CD4-positive, CD25-positive, alpha-beta regulatory T cell (primary cell): Measurements from ENCODE around the gene CIC. TPM values are rescaled to one million over a fixed set of nuclear protein-coding genes. Genes with fewer than 3 reads are reported as not detected.

ENCODE experiments used
- ATAC-seq, 2 donors: fragments of 150-1000 bp; cut with Tn5 transposase; one replicate each; pipeline ENCODE4 v1.10.0; 2021; ENCODE audit warnings: low read depth in 2 of 2, moderate number of reproducible peaks in 2 of 2, moderate library complexity in 1 of 2
- DNase-seq, 3 donors: peaks; one replicate each; pipeline versions ENCODE4 v3.0.0 to v3.0.0-alpha.2; 2012 to 2022; ENCODE audit warnings: mixed read lengths in 1 of 3
- H3K27ac ChIP-seq: one replicate; pipeline ENCODE4 v1.7.0; 2013; ENCODE audit warnings: mild to moderate bottlenecking, low read length; ENCODE audit not compliant: insufficient read depth, poor library complexity, severe bottlenecking
- H3K27me3 ChIP-seq: one replicate; pipeline ENCODE4 v1.7.0; 2013; ENCODE audit warnings: low read length; ENCODE audit not compliant: control insufficient read depth, insufficient read depth
- H3K36me3 ChIP-seq: one replicate; pipeline ENCODE4 v1.7.0; 2013; ENCODE audit warnings: mild to moderate bottlenecking, low read length, moderate library complexity; ENCODE audit not compliant: control insufficient read depth, insufficient read depth
- H3K4me1 ChIP-seq: 2 replicates; pipeline ENCODE4 v1.7.0; 2013; ENCODE audit warnings: mild to moderate bottlenecking, low read length; ENCODE audit not compliant: insufficient read depth, control insufficient read depth, poor library complexity, severe bottlenecking
- H3K4me3 ChIP-seq: one replicate; pipeline ENCODE4 v1.7.0; 2013; ENCODE audit warnings: low read depth, mild to moderate bottlenecking, low read length, moderate library complexity
- H3K9me3 ChIP-seq, 2 experiments: 1 replicate in 1 of 2; 2 replicates in 1 of 2; pipeline ENCODE4 v1.7.0; 2013; ENCODE audit warnings: low read length in 2 of 2, mild to moderate bottlenecking in 1 of 2, moderate library complexity in 1 of 2; ENCODE audit not compliant: control insufficient read depth in 2 of 2
- H3K27ac Mint-ChIP-seq, 3 donors: one replicate each; pipeline ENCODE4 v1.8.0; 2020 to 2022; ENCODE audit warnings: mild to moderate bottlenecking in 3 of 3, mixed read lengths in 3 of 3, moderate library complexity in 2 of 3
- H3K27me3 Mint-ChIP-seq: one replicate; pipeline ENCODE4 v1.8.0; 2022; ENCODE audit warnings: mild to moderate bottlenecking, mixed read lengths
- H3K36me3 Mint-ChIP-seq: one replicate; pipeline ENCODE4 v1.8.0; 2020; ENCODE audit warnings: mixed read lengths
- H3K4me1 Mint-ChIP-seq, 4 donors: one replicate each; pipeline ENCODE4 v1.8.0; 2020 to 2022; ENCODE audit warnings: mixed read lengths in 4 of 4, mild to moderate bottlenecking in 1 of 4
- H3K4me3 Mint-ChIP-seq, 4 donors: one replicate each; pipeline ENCODE4 v1.8.0; 2020 to 2022; ENCODE audit warnings: mild to moderate bottlenecking in 4 of 4, mixed read lengths in 4 of 4, moderate library complexity in 3 of 4
- H3K9me3 Mint-ChIP-seq, 7 donors: one replicate each; pipeline ENCODE4 v1.8.0; 2020 to 2022; ENCODE audit warnings: mixed read lengths in 7 of 7, mild to moderate bottlenecking in 3 of 7, moderate library complexity in 2 of 7
- polyA plus RNA-seq, 4 donors: library from polyadenylated mRNA; unstranded; fragments of 300-500 nt; fragmentation: Illumina TruSeq; gene quantifications; one replicate each; pipeline ENCODE4 v1.2.3, GENCODE V29; 2021
- total RNA-seq: library from RNA; stranded (reverse); gene quantifications from one replicate; pipeline ENCODE4 v1.2.3, GENCODE V29; 2022

Gene CIC
- total and polyA plus RNA-seq, 5 donors from 2014 or later, result 0.41 to 124 (median 0.80) TPM

DNA sequence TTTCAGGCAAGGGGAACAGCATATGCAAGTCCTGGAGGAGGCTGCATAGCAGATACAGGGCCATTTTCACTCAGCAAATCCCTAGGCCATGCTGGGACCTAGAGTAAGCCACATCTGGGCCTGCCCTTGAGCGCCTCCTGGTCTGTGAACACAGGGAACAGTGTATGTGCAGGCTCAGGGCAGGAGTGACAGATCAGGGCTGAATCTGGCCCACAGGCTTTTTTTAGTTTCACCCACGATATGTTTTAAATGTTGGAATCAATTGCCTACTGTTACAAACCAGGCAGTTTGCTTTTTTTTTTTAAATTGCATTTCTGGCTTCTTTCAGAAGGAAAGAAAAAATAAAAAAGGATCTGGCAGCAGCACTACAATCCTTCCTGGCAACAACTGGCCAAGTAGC, 42.6 kb downstream of the CIC start:
- H3K4me1 Mint-ChIP-seq, result peaks cover 0 to 18% (median 12%) of the 10 kb centered on the region in 4 donors

DNA sequence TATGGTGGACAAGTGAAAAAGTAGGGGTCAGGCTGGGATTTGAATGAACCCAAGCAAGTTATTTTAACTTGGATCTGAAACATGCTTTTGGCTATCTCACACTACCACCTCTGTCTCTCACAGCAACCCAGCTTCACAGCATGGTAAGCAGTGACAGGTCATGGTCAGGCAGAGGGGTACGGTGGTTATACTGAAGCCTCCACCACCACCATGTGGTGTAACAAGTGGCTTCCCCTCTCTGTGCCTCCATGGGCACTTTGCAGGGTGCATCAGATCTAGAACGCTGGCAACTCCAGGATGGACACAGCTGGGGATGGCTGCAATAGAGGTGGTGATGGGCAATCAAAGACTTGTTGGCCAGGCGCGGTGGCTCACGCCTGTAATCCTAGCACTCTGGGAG, 43.3 kb downstream of the CIC start:
- Mint-ChIP-seq H3K27me3 (peaks cover 53% of the 10 kb centered on the region), H3K27ac (no peak overlapping the region), H3K4me1 (peaks cover 0 to 24% (median 14%) of the 10 kb centered on the region in 4 donors), H3K9me3 (no peaks in the 10 kb centered on the region), H3K36me3 (no peaks in the 10 kb centered on the region), H3K4me3 (peak overlapping the region in 2 of 4 donors; percentile 41 to 71)
- Histone ChIP-seq H3K36me3 (no peaks in the 10 kb centered on the region), H3K9me3 (no peaks in the 10 kb centered on the region), H3K27ac (no peak overlapping the region), H3K4me3 (no peak overlapping the region), H3K27me3 (peaks cover 7% of the 10 kb centered on the region), H3K4me1 (peaks cover 16% of the 10 kb centered on the region)
- ATAC-seq (no peak), DNase-seq (no peak)

More for the DNA sequence above, 42.6 kb downstream of the CIC start:
- no peak overlapping the region for H3K4me3 ChIP-seq
- Mint-ChIP-seq H3K36me3 (no peaks in the 10 kb centered on the region), H3K27me3 (peaks cover 48% of the 10 kb centered on the region), H3K4me3 (peak overlapping the region in 1 of 4 donors; percentile 41), H3K27ac (no peak overlapping the region), H3K9me3 (no peaks in the 10 kb centered on the region)
- no peak overlapping the region for H3K27ac ChIP-seq
- H3K36me3 ChIP-seq, result no peaks in the 10 kb centered on the region
- peaks cover 16% of the 10 kb centered on the region for H3K4me1 ChIP-seq
- DNase-seq (no peak), ATAC-seq (no peak)
- no peaks in the 10 kb centered on the region for H3K9me3 ChIP-seq
- peaks cover 7% of the 10 kb centered on the region for H3K27me3 ChIP-seq

DNA sequence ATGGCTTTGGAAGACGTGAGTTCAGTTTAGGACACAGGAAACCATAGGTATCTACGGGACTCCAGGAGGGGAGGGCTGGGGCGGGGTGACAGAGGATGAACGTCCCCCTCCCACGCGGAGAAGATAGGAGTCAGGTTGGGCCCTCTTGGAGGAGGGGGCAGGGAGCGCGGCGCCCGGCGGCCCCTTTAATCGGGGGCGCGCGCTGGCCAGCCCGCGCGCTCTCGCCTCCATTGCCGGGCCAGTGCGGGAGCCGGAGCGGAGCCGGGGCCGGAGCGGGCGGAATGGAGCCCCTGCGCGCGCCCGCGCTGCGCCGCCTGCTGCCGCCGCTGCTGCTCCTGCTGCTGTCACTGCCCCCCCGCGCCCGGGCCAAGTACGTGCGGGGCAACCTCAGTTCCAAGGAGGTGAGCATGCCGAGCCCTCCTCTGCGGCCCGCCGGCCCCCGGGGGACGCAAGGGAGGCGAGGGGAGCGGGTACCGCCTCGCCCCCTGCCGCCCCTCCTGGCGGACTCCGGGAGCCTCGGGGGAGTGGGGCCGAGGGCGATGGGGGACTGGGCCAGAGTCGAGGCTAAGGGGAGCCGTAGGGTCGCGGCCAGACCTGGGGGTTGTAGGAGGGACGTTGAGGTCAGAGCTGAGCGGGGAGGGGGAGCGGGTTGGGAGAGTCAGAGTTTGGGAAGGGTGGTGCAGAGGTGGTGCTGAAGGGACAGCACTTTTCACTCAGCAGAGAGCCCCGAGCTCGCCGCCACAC, 44.2 kb downstream of the CIC start, which contains the start of gene TMEM145:
TSS of gene TMEM145 (plus strand) at position 214 of the 744 bp plus-strand sequence. CDS start at position 282, 68 bp downstream.
- H3K36me3 Mint-ChIP-seq, result no peaks in the 10 kb centered on the region
- DNase-seq (peak in 2 of 3 donors; percentile 28 to 42), ATAC-seq (peak; percentile 52 to 54)
- H3K36me3 ChIP-seq, result no peaks in the 10 kb centered on the region
- peaks cover 0 to 24% (median 14%) of the 10 kb centered on the region in 4 donors for H3K4me1 Mint-ChIP-seq
- no peak within 1 kb of the TSS for H3K4me3 ChIP-seq
- H3K27ac ChIP-seq, result no peak within 1 kb of the TSS
- no peaks in the 10 kb centered on the region for H3K9me3 ChIP-seq
- H3K27me3 Mint-ChIP-seq, result peaks cover 57% of the 10 kb centered on the region
- H3K9me3 Mint-ChIP-seq, result no peaks in the 10 kb centered on the region
- H3K4me1 ChIP-seq, result peaks cover 16% of the 10 kb centered on the region
- peak within 1 kb of the TSS in 2 of 3 donors; percentile 42 to 53 for H3K27ac Mint-ChIP-seq
- peaks cover 7% of the 10 kb centered on the region for H3K27me3 ChIP-seq
- peak within 1 kb of the TSS; percentile 41 to 81 (median 72) for H3K4me3 Mint-ChIP-seq

DNA sequence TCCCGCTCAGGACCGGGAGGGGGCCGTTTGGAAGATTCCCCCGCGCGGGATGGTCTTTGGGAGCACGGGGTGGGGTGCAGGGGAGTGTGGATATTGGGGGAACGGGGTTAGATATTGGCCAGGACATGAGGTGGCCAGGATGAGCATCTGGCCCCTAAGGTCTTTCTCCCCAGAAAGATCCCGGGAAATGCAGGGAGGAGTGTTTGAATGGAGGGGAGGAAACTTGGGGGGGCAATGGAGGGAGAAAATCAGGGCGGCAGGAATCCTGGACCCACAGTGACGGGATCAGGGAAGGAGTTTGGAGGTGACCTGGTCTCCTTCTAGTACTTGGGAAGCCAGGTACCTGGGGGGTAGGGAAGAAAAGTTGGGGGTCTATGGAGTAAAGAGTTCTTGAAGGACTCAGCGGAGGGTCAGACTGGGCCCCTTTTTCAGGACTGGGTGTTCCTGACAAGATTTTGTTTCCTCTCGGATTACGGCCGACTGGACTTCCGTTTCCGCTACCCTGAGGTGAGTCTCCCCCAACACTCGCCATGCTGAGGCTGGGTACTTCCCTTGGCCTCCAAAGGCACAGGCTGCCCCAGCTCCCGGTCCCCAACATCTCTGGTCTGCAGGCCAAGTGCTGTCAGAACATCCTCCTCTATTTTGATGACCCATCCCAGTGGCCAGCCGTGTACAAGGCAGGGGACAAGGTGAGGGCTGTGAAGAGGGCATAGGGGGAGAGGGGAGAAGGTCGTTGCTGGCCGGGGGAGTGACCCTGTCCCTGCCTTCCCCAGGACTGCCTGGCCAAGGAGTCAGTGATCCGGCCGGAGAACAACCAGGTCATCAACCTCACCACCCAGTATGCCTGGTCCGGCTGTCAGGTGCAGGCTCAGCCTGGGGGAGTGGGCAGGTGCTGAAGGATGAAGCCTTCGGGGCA, 45.0 kb downstream of the CIC start:
- H3K9me3 ChIP-seq, result no peaks in the 10 kb centered on the region

DNA sequence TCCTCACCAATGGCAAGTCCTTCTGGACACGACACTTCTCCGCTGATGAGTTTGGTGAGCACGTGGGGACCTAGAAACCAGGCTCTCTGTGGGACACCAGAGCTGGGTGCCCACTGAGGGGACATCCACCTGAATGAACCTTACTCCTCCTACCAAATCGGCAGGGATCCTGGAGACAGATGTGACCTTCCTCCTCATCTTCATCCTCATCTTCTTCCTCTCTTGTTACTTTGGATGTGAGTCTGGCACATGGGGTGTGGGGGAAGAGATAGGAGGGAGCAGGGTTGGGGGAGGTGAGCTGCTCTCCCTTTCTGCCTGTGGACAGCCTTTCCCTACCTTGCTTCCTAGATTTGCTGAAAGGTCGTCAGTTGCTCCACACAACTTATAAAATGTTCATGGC, 46.0 kb downstream of the CIC start:
- ATAC-seq, result no peak
- no peak overlapping the region for H3K27ac Mint-ChIP-seq

More for the DNA sequence above, 45.0 kb downstream of the CIC start:
- Mint-ChIP-seq H3K36me3 (no peaks in the 10 kb centered on the region), H3K27ac (peak overlapping the region in 1 of 3 donors; percentile 53), H3K27me3 (peaks cover 57% of the 10 kb centered on the region), H3K4me3 (peak overlapping the region in 3 of 4 donors; percentile 15 to 72 (median 67)), H3K9me3 (no peaks in the 10 kb centered on the region), H3K4me1 (peaks cover 0 to 24% (median 14%) of the 10 kb centered on the region in 4 donors)
- peaks cover 7% of the 10 kb centered on the region for H3K27me3 ChIP-seq
- DNase-seq, result no peak
- H3K36me3 ChIP-seq, result no peaks in the 10 kb centered on the region
- peaks cover 16% of the 10 kb centered on the region for H3K4me1 ChIP-seq
- no peak overlapping the region for H3K4me3 ChIP-seq
- no peak for ATAC-seq
- H3K27ac ChIP-seq, result no peak overlapping the region

DNA sequence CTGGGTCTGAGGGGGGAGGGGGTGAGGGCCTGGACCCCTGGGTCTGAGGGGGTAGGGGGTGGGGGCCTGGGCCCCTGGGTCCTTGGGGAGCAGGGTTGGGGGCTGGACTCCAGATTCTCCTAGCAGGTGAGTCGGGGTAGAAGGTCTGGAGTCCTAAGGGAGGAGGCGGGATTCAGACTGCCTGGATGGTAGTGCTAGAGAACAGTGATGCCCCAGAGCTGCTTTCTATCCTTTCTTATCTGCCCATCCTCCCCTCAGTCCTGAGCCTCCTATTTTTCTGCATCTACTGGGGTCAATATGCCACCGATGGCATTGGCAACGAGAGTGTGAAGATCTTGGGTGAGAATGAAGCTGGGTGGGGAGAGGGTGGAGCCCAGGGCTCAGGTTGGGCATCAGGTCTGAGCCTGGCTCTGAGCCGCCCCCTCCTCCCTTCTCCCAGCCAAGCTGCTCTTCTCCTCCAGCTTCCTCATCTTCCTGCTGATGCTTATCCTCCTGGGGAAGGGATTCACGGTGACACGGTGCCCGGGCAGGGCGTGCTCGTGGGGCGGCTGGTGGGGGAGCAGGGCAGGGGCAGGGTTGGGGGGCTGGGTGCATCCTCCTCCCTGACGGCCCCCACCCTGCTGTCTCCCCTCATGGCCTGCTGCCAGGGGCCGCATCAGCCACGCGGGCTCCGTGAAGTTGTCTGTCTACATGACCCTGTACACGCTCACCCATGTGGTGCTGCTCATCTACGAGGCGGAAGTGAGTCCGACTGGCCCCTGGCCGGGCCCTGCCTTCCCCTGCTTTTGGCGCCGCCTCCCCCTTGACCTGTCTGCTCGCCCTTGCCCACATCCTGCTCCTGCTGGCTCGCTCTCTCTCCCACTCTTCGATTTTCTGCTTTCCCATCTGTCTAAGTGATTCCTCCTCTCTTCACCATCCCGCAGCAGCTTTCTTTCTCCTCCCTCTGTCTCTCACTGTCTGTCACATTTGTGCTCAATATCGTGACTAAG, 47.5 kb downstream of the CIC start:
- peak overlapping the region in 1 of 3 donors; percentile 8 for H3K27ac Mint-ChIP-seq
- no peaks in the 10 kb centered on the region for H3K9me3 Mint-ChIP-seq
- H3K4me3 Mint-ChIP-seq, result peak overlapping the region in 3 of 4 donors; percentile 26 to 44 (median 36)
- peaks cover 0 to 24% (median 14%) of the 10 kb centered on the region in 4 donors for H3K4me1 Mint-ChIP-seq
- ATAC-seq (no peak), DNase-seq (no peak)
- Histone ChIP-seq H3K4me3 (no peak overlapping the region), H3K27me3 (peaks cover 7% of the 10 kb centered on the region), H3K9me3 (no peaks in the 10 kb centered on the region), H3K27ac (no peak overlapping the region), H3K4me1 (peaks cover 16% of the 10 kb centered on the region), H3K36me3 (no peaks in the 10 kb centered on the region)
- H3K27me3 Mint-ChIP-seq, result peaks cover 60% of the 10 kb centered on the region
- H3K36me3 Mint-ChIP-seq, result no peaks in the 10 kb centered on the region

More for the DNA sequence above, 46.0 kb downstream of the CIC start:
- DNase-seq, result no peak
- Mint-ChIP-seq H3K4me1 (peaks cover 0 to 24% (median 14%) of the 10 kb centered on the region in 4 donors), H3K4me3 (peak overlapping the region in 1 of 4 donors; percentile 41), H3K9me3 (no peaks in the 10 kb centered on the region), H3K27me3 (peaks cover 57% of the 10 kb centered on the region), H3K36me3 (no peaks in the 10 kb centered on the region)
- H3K27ac ChIP-seq, result no peak overlapping the region
- peaks cover 16% of the 10 kb centered on the region for H3K4me1 ChIP-seq
- peaks cover 7% of the 10 kb centered on the region for H3K27me3 ChIP-seq
- H3K9me3 ChIP-seq, result no peaks in the 10 kb centered on the region
- no peak overlapping the region for H3K4me3 ChIP-seq
- H3K36me3 ChIP-seq, result no peaks in the 10 kb centered on the region
